HL-60/S4 treated with phorbol 12-myristate 13-acetate at 8.2 ng/mL for 4 days and 3 days (cell line): Measurements from ENCODE around the gene DDX1.

Experiments
- in situ Hi-C: fragments of 300-500 bp; cut with MboI; formaldehyde crosslinking; loops from 2 replicates; pipeline ENCODE4 v1.15.0; 2022; ENCODE audit warnings: low sequenced_read_pairs

DDX1 gene

GRCh38 chr2:15628899-15629855 lies 37.5 kb downstream of the DDX1 start:
- in situ Hi-C loops, result no loop called here

- in situ Hi-C loops, result no loop called here
Measured at GRCh38 chr2:15630121-15630977, 38.7 kb downstream of the DDX1 start.

DNA sequence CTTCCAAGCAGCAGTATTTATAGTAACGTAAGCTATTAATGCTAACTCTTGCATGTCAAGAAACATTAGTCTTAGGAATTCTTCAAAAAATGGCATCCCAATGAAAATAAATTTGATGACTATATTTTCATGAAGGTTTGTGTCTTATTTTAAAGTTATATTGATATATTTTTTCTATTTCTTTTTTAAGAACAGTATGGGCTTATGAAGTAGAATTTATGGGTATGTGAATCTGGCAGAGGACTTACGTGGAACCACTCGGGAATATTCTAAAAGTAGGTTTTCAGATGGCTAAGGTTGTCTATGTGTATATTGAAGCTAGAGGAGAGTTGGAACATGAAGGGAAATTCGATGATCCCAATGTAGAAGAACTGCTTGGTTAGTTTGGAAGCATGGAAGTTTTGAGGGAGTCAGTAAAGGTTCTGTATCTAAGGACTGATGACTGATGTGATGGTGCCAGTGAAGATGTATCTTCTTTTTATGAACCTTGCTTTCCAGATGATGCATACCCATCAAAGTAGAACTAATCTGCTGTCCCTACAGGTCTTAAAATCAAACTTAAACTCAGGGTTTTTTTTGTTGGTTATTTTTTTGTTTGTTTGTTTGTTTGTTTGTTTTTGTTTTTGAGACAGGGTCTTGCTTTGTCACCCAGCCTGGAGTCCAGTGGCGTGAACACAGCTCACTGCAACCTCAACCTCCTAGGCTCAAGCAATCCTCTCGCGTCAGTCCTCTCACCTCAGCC lies 39.5 kb downstream of the DDX1 start:
- in situ Hi-C loops, result no loop called here

DNA sequence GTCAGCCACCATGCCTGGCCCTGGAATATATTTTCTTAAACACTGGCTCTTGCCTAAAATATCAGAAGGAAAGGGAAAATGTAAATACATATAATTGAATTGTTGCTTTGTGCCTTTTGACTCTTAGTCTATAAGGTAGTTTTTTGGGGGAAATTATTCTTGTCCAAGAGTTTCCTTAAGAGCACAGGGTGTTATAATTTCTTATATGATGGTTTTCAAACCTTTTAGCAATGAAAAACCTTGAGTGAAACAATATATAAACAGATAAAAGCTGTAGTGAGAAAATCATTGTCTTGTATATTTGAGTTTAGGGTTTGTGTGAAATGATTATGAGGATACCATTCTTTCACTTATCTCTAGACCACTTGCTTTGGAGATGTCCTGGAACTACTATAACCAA lies 40.2 kb downstream of the DDX1 start:
- in situ Hi-C loops, result no loop called here

DNA sequence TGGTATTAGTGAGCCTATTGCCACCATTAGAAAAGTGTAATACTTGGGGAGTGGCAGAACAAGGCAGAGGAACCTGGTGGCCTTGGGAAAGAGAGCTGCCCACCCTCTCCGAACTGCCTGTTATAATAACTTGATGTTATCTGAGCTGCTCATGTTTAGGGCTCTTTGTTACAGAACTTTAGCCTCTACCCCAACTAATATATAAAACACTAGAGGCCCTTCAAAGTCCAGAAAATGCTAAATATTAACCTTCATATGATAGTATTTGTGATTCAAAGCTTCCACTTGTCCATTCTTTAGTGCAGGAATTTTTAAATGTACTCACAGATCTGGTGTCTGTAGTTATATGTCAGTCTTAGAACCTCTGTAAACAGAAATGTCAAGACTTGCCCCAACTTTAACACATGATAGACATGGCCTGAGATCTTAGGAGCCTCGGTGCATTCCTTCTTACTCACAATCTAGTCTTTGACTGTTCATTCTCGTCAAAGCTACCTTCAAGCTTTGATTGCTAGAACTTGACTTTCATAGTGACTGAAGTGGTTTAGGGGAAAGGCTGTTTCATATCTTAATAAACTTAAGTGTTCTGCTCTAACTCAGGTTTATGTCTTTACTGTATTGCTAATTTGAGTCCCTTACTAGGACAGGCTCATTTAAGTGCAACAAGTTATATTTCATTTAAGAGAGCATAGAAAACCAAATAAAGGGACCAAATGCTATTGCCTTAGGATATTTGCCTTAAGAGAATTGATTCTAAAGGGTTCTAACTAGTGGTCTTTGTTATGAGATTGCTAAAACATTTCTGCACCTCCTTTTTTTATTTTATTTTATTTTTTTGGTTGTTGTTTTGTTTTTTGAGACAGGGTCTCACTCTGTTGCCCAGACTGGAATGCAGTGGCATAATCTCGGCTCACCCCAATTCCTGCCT lies 41.6 kb downstream of the DDX1 start:
- in situ Hi-C loops, result no loop called here

GRCh38 chr2:15633971-15634346 lies 42.3 kb downstream of the DDX1 start:
- in situ Hi-C loops, result no loop called here

DNA sequence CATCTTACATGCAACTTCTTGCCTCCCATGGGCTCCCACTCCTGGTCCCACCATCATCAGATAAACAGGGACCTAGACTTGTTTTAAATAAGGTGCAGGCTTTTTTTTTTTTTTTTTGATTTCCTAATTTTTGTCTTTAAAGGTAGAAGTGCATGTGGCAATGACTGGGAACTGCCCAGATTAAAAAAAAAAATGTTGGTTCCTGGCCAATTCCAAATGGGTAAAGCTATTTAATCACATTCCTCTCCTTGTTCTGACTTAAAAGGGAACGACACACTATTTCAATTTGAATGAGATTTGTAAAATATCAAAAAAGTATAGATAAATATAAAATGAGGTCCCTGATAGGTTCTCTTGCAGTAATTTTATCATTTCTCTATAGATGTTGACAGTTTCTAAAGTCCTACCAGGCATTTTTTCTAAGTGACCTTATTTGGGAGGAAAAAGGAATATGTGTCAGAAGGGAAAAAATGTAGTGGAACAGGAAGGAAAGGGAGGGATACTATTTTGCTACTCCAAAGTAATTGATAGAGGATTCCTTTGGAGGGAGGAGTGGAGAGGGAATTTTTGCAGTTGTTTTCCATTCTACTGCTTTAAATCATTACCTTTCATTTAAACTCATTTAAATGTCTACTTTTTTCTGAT lies 43.3 kb downstream of the DDX1 start:
- in situ Hi-C loops, result no loop called here

GRCh38 chr2:15636972-15637785 lies 45.5 kb downstream of the DDX1 start:
- in situ Hi-C loops, result no loop called here

GRCh38 chr2:15638720-15639119 lies 47.1 kb downstream of the DDX1 start:
- in situ Hi-C loops, result no loop called here

GRCh38 chr2:15639323-15640251 lies 47.9 kb downstream of the DDX1 start:
- in situ Hi-C loops, result no loop called here

DNA sequence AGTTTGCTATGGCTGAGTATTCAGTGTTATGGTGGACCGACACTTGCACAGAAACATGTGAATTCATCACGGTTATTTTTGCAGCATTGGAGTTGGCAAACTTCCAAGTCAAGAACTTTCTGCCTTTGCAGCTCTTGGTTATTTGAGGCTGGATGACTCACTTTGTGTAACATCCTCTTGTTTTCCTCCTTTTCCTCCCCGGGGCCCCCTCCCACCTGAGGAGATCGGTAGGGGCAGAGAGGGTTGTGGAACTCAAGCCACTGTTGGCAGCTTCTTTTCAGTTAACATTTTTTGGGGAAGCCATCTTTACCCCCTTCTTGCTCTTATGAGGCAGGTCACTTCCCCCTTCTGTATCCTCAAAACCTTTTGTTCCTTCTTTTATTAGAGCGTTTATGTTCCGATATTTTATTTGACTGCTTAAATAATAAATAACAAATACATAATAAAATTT lies 48.6 kb downstream of the DDX1 start:
- in situ Hi-C loops, result no loop called here

- in situ Hi-C loops, result no loop called here
Measured at GRCh38 chr2:15640784-15641183, 49.1 kb downstream of the DDX1 start.

DNA sequence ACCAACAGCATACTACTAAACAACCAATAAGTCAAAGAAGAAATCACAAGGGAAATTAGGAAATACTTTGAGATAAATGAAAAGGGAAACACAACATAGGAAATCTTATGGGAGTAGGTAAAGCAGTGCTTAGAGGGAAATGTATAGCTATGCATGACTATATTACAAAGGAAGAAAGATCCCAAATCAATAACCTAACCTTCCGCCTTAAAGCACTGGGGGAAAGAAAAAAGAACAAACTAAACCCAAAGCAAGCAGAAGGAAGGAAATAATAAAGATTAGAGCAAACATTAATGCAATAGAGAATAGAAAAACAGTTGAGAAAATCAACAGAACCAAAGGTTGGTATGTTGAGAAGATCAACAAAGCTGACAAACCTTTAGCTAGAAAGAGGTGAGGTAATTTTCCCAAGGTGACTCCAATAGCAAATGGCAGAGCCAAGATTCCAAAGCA lies 49.9 kb downstream of the DDX1 start:
- in situ Hi-C loops, result no loop called here

GRCh38 chr2:15642011-15642814 lies 50.5 kb downstream of the DDX1 start:
- in situ Hi-C loops, result no loop called here

DNA sequence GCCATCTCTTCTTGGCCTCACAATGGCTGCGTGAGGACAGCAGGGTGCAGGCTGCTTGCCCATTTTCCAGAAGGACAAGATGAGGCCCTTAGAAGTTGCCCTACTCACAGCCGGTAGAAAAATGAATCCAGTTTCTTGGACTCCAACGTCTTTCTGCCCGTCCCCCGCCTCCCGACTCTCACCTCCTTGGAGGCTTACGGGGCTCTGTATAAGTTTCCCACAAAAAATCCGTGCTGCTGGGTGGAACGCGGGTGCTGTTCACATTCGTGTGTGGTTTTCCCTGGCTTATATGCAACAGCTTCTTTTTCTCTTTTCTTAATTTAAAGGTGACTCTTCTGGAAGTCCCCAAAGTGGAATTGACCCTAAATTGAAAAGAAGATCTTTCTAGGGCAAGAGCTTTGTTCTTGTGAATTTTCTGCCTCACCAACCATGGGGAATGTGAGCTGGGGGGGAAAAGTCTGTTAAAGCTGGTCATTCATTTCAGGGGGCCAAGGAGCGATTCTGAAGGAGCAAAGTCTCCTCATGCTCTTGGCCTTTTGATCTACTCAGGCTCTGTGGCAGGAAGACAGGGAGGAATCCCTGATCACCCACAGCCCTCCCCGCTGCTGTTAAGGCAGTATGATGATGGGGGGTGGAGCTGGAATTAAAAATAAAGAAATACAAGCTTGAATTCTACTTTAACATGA lies 51.3 kb downstream of the DDX1 start:
- in situ Hi-C loops, result no loop called here
